Fibroblast of lung (primary cell): ENCODE measurements around the gene DHX16. TPM values are rescaled to one million over a fixed set of nuclear protein-coding genes. Genes with fewer than 3 reads are reported as not detected.
A peak's percentile ranks its signal among the peaks of the same experiment; 100 is the strongest.

Source experiments
- DNase-seq, 2 donors: peaks; one replicate each; pipeline versions ENCODE4 v3.0.0 to v3.0.0-alpha.2; 2010; ENCODE audit warnings: low read depth in 2 of 2
- H2AFZ ChIP-seq: 2 replicates; pipeline ENCODE4 v1.5.1; 2012; ENCODE audit warnings: low read length, control low read depth, inconsistent platforms
- H3K27ac ChIP-seq: 2 replicates; pipeline ENCODE4 v1.5.1; 2011; ENCODE audit warnings: low read length, control low read depth; ENCODE audit not compliant: insufficient read depth
- H3K27me3 ChIP-seq: 2 replicates; pipeline ENCODE4 v1.5.1; 2011; ENCODE audit warnings: mild to moderate bottlenecking, low read length; ENCODE audit not compliant: control insufficient read depth, insufficient read depth
- H3K36me3 ChIP-seq: 2 replicates; pipeline ENCODE4 v1.5.1; 2011; ENCODE audit warnings: low read length; ENCODE audit not compliant: control insufficient read depth, insufficient read depth
- H3K4me1 ChIP-seq: 2 replicates; pipeline ENCODE4 v1.5.1; 2011; ENCODE audit warnings: low read length; ENCODE audit not compliant: control insufficient read depth, insufficient read depth; ENCODE audit errors: extremely low read depth
- H3K4me2 ChIP-seq: 2 replicates; pipeline ENCODE4 v1.5.1; 2011; ENCODE audit warnings: low read length, control low read depth; ENCODE audit not compliant: insufficient read depth; ENCODE audit errors: extremely low read depth
- H3K4me3 ChIP-seq, 4 experiments: fragments of 200-600 bp in 1 of 4; sonication (generic) in 1 of 4; replicated peaks in 1 of 4; 2 replicates each; pipeline ENCODE4 v1.5.1; 2011 to 2016; ENCODE audit warnings: low read length in 4 of 4, low read depth in 3 of 4, mild to moderate bottlenecking in 3 of 4, control low read depth in 2 of 4, inconsistent platforms in 1 of 4, mixed read lengths in 1 of 4; ENCODE audit not compliant: insufficient read depth in 1 of 4; ENCODE audit errors: control extremely low read depth in 1 of 4
- H3K79me2 ChIP-seq: 2 replicates; pipeline ENCODE4 v1.5.1; 2012; ENCODE audit warnings: mild to moderate bottlenecking, low read length, inconsistent platforms; ENCODE audit not compliant: control insufficient read depth, insufficient read depth
- H3K9ac ChIP-seq: 2 replicates; pipeline ENCODE4 v1.5.1; 2011; ENCODE audit warnings: mild to moderate bottlenecking, low read length, control low read depth; ENCODE audit not compliant: insufficient read depth
- H3K9me3 ChIP-seq: 2 replicates; pipeline ENCODE4 v1.5.1; 2012; ENCODE audit warnings: low read depth, low read length; ENCODE audit not compliant: control insufficient read depth, insufficient read depth
- H4K20me1 ChIP-seq: 2 replicates; pipeline ENCODE4 v1.5.1; 2011; ENCODE audit warnings: low read length; ENCODE audit not compliant: control insufficient read depth, insufficient read depth; ENCODE audit errors: extremely low read depth
- EZH2 ChIP-seq: IDR thresholded peaks from 2 replicates; pipeline ENCODE4 v1.5.1; 2012; ENCODE audit warnings: low read length, control low read depth, mild to moderate bottlenecking; ENCODE audit errors: missing control alignments
- polyA plus RNA-seq, 2 donors: library from polyadenylated mRNA; depleted of rRNA in 1 of 2; stranded (reverse) in 1 of 2; unstranded in 1 of 2; fragments of >200 nt; gene quantifications; 2 replicates each; pipeline ENCODE4 v1.2.1, GENCODE V29; 2011 to 2012; ENCODE audit warnings: missing spikeins in 1 of 2
- total RNA-seq: library from RNA; depleted of rRNA; stranded (reverse); fragments of >200 nt; gene quantifications from 2 replicates; pipeline ENCODE4 v1.2.1, GENCODE V29; 2014
- TF ChIP-seq, protein P1 (sequence below), 2 donors: IDR thresholded peaks in 1 of 2; conservative IDR thresholded peaks in 1 of 2; 1 replicate in 1 of 2; 2 replicates in 1 of 2; pipeline ENCODE4 v1.5.1; 2011 to 2012; ENCODE audit warnings: low read length in 2 of 2, control low read depth in 1 of 2, inconsistent platforms in 1 of 2, low read depth in 1 of 2, mild to moderate bottlenecking in 1 of 2

The DHX16 gene
- total and polyA plus RNA-seq, 2 donors (not counting 1 experiment from before 2014, with no cell fraction given) = 22.5 to 34.8 TPM

DNA sequence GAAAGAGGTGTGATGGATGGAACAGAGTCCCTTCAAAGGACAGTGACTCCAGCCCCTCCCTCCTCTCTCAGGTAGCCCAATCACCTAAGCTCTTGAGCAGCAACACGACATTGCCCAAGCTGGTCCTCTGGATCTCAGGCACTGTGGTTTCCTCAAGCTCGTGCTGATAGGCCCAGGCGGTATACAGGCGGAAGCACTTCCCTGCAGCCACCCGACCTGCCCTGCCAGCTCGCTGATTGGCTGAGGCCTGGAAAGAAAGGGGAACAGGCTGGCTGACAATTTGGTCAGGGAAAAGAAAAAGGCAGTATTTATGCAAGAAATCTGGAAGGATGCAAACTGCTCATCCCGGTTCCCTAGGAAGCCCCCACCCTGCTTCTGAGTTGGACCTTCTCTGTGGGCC lies 16.3 kb downstream of the DHX16 start:
- Histone ChIP-seq H3K79me2 (no peaks in the 10 kb centered on the region), H2AFZ (no peak overlapping the region), H3K27me3 (no peaks in the 10 kb centered on the region), H3K36me3 (peaks cover 15% of the 10 kb centered on the region), H4K20me1 (no peaks in the 10 kb centered on the region), H3K4me3 (no peak overlapping the region), H3K4me2 (no peak overlapping the region), H3K4me1 (no peaks in the 10 kb centered on the region), H3K9me3 (no peaks in the 10 kb centered on the region), H3K27ac (no peak overlapping the region), H3K9ac (no peak overlapping the region)
- DNase-seq = no peak
- TF ChIP-seq, protein P1, sequence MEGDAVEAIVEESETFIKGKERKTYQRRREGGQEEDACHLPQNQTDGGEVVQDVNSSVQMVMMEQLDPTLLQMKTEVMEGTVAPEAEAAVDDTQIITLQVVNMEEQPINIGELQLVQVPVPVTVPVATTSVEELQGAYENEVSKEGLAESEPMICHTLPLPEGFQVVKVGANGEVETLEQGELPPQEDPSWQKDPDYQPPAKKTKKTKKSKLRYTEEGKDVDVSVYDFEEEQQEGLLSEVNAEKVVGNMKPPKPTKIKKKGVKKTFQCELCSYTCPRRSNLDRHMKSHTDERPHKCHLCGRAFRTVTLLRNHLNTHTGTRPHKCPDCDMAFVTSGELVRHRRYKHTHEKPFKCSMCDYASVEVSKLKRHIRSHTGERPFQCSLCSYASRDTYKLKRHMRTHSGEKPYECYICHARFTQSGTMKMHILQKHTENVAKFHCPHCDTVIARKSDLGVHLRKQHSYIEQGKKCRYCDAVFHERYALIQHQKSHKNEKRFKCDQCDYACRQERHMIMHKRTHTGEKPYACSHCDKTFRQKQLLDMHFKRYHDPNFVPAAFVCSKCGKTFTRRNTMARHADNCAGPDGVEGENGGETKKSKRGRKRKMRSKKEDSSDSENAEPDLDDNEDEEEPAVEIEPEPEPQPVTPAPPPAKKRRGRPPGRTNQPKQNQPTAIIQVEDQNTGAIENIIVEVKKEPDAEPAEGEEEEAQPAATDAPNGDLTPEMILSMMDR (conservative IDR thresholded peaks at IDR 0.05 in 1 of 2, IDR thresholded peaks at IDR 0.05 in 1 of 2; ENCODE audit: low read depth in 1 of 2, low read length in 2 of 2) = no peak
- no peak for TF ChIP-seq EZH2

DNA sequence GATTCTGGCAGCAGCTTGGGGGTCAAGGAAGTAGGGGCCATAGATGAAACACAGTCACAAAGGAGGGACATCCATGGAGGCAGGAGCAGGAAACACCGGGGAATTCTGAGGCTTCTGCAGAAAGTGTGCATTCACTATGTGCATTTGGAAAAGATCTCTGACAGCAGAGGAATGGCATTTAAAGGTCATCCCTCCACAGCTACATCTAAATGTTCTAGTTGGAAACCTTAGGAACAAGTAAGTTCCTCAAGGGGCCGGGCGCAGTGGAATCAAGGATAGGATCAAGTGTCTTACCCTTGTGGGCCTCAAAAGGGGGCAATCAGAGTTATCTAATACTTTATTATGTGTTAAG lies 17.1 kb downstream of the DHX16 start:
- H2AFZ ChIP-seq = no peak overlapping the region
- H3K4me1 ChIP-seq = no peaks in the 10 kb centered on the region
- no peaks in the 10 kb centered on the region for H3K27me3 ChIP-seq
- no peak overlapping the region for H3K27ac ChIP-seq
- H3K9me3 ChIP-seq = no peaks in the 10 kb centered on the region
- no peak overlapping the region for H3K9ac ChIP-seq
- TF ChIP-seq, protein P1 (conservative IDR thresholded peaks at IDR 0.05 in 1 of 2, IDR thresholded peaks at IDR 0.05 in 1 of 2; ENCODE audit: low read depth in 1 of 2, low read length in 2 of 2) = no peak
- no peak for TF ChIP-seq EZH2
- H3K79me2 ChIP-seq = no peaks in the 10 kb centered on the region
- no peak overlapping the region for H3K4me2 ChIP-seq
- H3K36me3 ChIP-seq = peaks cover 14% of the 10 kb centered on the region
- no peak for DNase-seq
- no peak overlapping the region for H3K4me3 ChIP-seq
- no peaks in the 10 kb centered on the region for H4K20me1 ChIP-seq

DNA sequence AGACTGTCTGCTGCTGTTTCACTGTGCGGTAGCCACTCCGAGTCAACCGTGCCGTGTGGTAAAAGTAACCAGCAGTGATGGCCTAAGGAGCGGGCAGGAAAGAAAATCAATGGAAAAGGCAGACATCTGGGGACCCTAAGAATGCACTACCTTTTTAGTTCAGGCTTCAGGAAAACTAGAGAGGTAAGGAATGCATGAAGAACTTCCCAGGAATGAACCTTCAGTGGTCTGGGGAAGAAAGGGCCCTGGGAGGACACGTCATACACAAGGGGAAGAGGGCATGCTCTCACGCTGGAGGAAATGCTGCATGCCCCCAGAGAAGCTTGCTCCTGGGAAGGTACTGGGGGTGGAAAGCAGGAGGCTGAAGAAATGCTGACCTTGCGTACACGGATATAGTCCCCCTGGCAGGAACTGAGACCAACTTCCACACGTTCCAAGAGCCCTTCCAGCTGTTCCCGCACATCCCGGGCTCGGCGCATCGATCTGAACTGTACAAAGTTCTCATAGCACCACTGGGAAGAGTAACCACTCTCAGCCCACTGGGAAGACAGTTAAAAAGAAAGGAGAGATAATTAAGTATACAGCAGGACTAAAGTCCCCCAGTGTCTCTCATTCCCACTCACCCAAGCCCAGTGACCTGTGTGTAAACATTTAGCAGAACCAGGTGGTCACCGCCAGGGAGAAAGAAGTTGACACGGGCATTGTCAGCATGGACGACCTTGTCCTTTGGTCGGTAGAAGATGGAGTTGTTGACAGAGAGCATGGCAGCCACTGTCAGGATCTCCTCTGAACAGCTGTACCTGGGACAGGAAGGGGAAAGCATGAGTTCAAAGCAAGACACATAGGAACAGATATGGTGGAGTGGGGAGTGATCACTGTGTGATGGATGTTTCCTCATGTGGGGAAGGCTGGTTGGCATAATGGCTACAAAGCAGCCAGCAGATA lies 17.7 kb downstream of the DHX16 start:
- Histone ChIP-seq H4K20me1 (no peaks in the 10 kb centered on the region), H3K79me2 (no peaks in the 10 kb centered on the region), H2AFZ (no peak overlapping the region), H3K27me3 (no peaks in the 10 kb centered on the region), H3K4me2 (no peak overlapping the region), H3K36me3 (peaks cover 13% of the 10 kb centered on the region), H3K4me1 (no peaks in the 10 kb centered on the region), H3K9ac (no peak overlapping the region), H3K27ac (no peak overlapping the region), H3K9me3 (no peaks in the 10 kb centered on the region), H3K4me3 (no peak overlapping the region)
- peak in 1 of 2 donors; percentile 8 for DNase-seq
- TF ChIP-seq EZH2 = no peak
- TF ChIP-seq, protein P1 (conservative IDR thresholded peaks at IDR 0.05 in 1 of 2, IDR thresholded peaks at IDR 0.05 in 1 of 2; ENCODE audit: low read depth in 1 of 2, low read length in 2 of 2) = no peak
